ENCODE data around the gene UXS1.

UXS1 gene

DNA sequence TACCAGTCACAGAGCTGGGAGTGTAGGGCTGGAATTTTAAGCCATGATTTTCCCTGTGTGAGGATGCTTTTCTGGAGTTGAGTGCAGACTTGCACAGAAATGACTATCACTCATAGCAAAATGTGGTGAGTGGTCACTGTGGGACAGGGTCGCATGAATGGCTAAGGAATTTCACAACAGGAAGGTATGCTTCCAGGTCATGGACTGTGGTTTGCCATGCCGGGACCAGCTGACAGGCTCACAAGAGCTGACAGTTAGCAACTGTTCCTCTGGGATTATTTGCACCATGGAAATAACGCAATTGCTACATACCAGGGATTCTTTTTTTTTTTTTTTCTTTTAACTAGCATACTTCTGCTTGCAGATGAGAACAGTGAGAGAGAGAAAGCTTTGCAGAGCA, 3.8 kb upstream of the UXS1 start:
- Histone ChIP-seq H3K4me1 (ENCODE audit: insufficient read depth, insufficient read length) (no peaks in the 10 kb centered on the region), H3K36me3 (ENCODE audit: insufficient read depth, insufficient read length, low read length) (no peaks in the 10 kb centered on the region), H3K4me3 (ENCODE audit: insufficient read length, low read depth) (no peak overlapping the region), H3K9ac (ENCODE audit: insufficient read length, low read depth) (no peak overlapping the region), H3K27me3 (ENCODE audit: insufficient read depth, insufficient read length) (peaks cover 15% of the 10 kb centered on the region), H3K9me3 (ENCODE audit: insufficient read depth, low read length) (no peaks in the 10 kb centered on the region)
- TF ChIP-seq ZNF274 (IDR thresholded peaks at IDR 0.05; ENCODE audit: low read depth, low read length) (no peak), YY1 (IDR thresholded peaks at IDR 0.05; ENCODE audit: insufficient read depth, insufficient read length) (no peak), SUZ12 (IDR thresholded peaks at IDR 0.05; ENCODE audit: extremely low read depth, insufficient read depth, insufficient read length) (no peak)
- DNase-seq (ENCODE audit: low read depth, low spot score), result no peak

DNA sequence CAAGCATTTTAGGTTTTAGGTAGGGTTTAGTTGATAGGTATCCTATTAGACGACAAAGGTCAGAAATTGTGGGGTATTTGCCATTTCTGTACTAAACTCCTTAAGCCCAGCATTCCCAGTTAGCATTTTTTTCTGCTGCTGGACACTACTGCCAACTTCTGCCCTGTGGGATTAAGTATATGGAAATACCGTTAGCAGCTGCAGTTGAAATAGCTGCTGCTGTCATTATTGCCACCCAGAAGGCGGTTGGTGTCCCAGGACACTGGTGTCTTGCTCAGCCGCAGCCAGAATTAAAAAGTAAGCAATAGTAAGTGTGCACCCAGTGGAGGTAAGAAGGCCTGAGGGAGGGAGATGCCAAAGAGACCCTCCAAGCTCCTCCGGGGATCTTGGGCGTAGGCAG, 1.9 kb upstream of the UXS1 start:
- no peak for TF ChIP-seq SUZ12 (IDR thresholded peaks at IDR 0.05; ENCODE audit: extremely low read depth, insufficient read depth, insufficient read length)
- TF ChIP-seq YY1 (IDR thresholded peaks at IDR 0.05; ENCODE audit: insufficient read depth, insufficient read length), result no peak
- no peak for TF ChIP-seq ZNF274 (IDR thresholded peaks at IDR 0.05; ENCODE audit: low read depth, low read length)
- Histone ChIP-seq H3K9ac (ENCODE audit: insufficient read length, low read depth) (no peak overlapping the region), H3K4me3 (ENCODE audit: insufficient read length, low read depth) (no peak overlapping the region), H3K4me1 (ENCODE audit: insufficient read depth, insufficient read length) (no peaks in the 10 kb centered on the region), H3K9me3 (ENCODE audit: insufficient read depth, low read length) (no peaks in the 10 kb centered on the region), H3K27me3 (ENCODE audit: insufficient read depth, insufficient read length) (peaks cover 15% of the 10 kb centered on the region), H3K36me3 (ENCODE audit: insufficient read depth, insufficient read length, low read length) (no peaks in the 10 kb centered on the region)
- no peak for DNase-seq (ENCODE audit: low read depth, low spot score)

DNA sequence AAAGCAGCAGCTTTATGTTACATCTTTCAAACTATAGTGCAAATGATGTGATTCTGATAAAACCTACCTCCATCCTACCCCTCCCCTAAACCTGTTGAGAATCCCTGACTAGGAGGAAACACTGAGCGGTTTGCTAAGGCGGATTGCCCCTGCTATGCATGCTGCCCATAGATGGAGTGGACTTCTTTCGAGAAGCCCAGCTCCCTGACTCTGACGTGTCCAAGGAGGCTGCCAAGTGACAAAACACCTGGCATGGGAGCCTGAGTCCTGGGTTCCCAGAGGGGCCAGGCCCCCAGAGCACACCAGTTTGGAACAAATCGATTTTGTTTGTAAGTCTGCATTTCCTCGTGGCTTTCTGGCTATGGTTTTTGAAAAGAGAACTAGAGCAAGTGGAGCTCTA, 1.4 kb upstream of the UXS1 start:
- Histone ChIP-seq H3K36me3 (ENCODE audit: insufficient read depth, insufficient read length, low read length) (no peaks in the 10 kb centered on the region), H3K9ac (ENCODE audit: insufficient read length, low read depth) (no peak overlapping the region), H3K9me3 (ENCODE audit: insufficient read depth, low read length) (no peaks in the 10 kb centered on the region), H3K4me3 (ENCODE audit: insufficient read length, low read depth) (no peak overlapping the region), H3K27me3 (ENCODE audit: insufficient read depth, insufficient read length) (peaks cover 15% of the 10 kb centered on the region), H3K4me1 (ENCODE audit: insufficient read depth, insufficient read length) (no peaks in the 10 kb centered on the region)
- no peak for TF ChIP-seq ZNF274 (IDR thresholded peaks at IDR 0.05; ENCODE audit: low read depth, low read length)
- no peak for TF ChIP-seq SUZ12 (IDR thresholded peaks at IDR 0.05; ENCODE audit: extremely low read depth, insufficient read depth, insufficient read length)
- no peak for TF ChIP-seq YY1 (IDR thresholded peaks at IDR 0.05; ENCODE audit: insufficient read depth, insufficient read length)
- no peak for DNase-seq (ENCODE audit: low read depth, low spot score)

DNA sequence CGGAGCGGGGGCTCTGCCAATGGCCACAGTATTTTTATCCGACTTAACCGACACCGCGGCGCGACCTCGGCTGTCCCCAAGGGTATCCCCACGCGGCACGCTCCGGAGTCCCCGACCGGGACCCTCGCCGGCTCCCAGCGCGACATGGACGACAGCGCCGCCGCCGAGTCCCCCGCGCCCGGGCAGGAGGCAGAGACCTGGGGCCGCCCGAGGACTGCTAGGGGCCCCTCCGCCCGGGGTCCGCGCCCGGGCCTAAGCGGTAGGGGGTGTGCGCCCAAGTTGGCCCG, 468 bp downstream of the UXS1 start:
- DNase-seq (ENCODE audit: low read depth, low spot score), result no peak
- peak overlapping the region; percentile 80 for H3K4me3 ChIP-seq (ENCODE audit: insufficient read length, low read depth)
- no peak for TF ChIP-seq ZNF274 (IDR thresholded peaks at IDR 0.05; ENCODE audit: low read depth, low read length)

DNA sequence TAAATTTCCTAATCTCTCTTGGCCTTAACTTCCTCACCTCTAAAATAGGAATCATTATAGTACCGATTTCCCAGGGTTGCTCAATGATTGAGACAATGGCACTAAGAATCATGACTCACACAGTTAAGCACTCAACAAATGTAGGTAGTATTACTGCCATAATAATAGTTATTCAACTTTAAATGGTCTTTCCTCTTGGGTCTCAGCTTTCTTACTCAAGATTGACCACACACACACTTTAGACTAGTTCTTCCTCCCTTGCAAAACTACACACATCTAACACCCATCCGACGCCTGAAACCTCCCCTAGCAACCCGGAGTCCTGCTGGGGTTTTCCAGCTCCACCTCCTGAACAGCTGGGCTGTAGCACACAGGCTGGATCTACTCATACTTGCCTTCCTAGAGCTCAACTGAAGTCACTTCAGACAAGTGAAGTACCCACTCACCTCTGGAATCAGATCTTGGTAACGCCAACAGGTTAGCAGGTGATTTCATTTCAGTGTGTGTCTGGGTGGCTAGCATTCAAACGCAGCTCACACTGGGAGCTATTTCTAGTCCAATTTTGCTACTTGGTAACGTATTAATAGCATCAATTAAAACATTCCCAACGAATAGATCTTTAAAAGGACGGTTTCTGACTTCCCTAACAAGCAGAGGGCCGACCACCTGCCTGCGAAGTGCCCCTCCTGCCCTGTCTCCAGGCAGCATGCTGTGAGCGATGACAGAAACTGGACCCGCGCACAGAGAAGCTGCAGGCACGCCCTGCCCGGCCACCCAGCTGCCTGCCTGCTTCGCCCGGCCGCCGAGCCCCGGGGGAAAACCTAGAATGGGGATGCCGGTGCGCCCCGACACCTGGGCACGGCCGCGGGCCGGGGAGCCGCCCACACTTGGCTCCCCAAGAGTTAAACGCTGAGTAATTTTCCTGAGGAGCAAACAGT, 1.1 kb downstream of the UXS1 start:
- H3K9ac ChIP-seq (ENCODE audit: insufficient read length, low read depth), result peak overlapping the region; percentile 92
- H3K4me1 ChIP-seq (ENCODE audit: insufficient read depth, insufficient read length), result peaks cover 3% of the 10 kb centered on the region
- H3K4me3 ChIP-seq (ENCODE audit: insufficient read length, low read depth), result peak overlapping the region; percentile 80
- H3K9me3 ChIP-seq (ENCODE audit: insufficient read depth, low read length), result no peaks in the 10 kb centered on the region
- H3K27me3 ChIP-seq (ENCODE audit: insufficient read depth, insufficient read length), result peaks cover 15% of the 10 kb centered on the region
- TF ChIP-seq ZNF274 (IDR thresholded peaks at IDR 0.05; ENCODE audit: low read depth, low read length) (no peak), YY1 (IDR thresholded peaks at IDR 0.05; ENCODE audit: insufficient read depth, insufficient read length) (no peak), SUZ12 (IDR thresholded peaks at IDR 0.05; ENCODE audit: extremely low read depth, insufficient read depth, insufficient read length) (no peak)
- peaks cover 13% of the 10 kb centered on the region for H3K36me3 ChIP-seq (ENCODE audit: insufficient read depth, insufficient read length, low read length)
- DNase-seq (ENCODE audit: low read depth, low spot score), result peak; percentile 22

More for the DNA sequence above, 468 bp downstream of the UXS1 start:
- peaks cover 15% of the 10 kb centered on the region for H3K27me3 ChIP-seq (ENCODE audit: insufficient read depth, insufficient read length)
- peaks cover 9% of the 10 kb centered on the region for H3K36me3 ChIP-seq (ENCODE audit: insufficient read depth, insufficient read length, low read length)
- H3K9me3 ChIP-seq (ENCODE audit: insufficient read depth, low read length), result no peaks in the 10 kb centered on the region
- H3K4me1 ChIP-seq (ENCODE audit: insufficient read depth, insufficient read length), result peaks cover 3% of the 10 kb centered on the region
- H3K9ac ChIP-seq (ENCODE audit: insufficient read length, low read depth), result peak overlapping the region; percentile 92

DNA sequence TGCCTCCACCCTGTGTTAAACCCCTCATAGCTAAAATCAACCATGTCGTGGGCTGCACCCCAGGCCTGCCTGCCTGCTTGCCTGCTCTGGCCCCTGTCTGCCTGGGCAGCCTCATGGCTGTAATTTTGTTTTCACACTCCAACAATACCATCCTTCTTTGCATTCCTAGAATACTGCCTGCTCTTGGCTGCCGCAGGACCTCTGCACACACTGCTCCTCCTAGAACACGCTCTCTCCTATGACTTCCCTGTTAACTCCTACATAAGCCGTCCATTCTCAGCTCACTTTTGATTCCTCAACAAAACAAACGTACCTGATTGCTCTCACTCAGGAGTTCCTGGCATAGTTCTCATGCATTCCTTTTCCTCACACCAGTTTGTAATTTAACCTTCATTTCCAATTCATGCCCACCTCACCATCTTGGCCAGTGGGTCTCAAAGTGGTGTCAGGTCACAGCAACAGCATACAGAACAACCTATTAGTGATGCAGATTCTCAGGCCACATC, 2.5 kb downstream of the UXS1 start:
- Histone ChIP-seq H3K9me3 (ENCODE audit: insufficient read depth, low read length) (no peaks in the 10 kb centered on the region), H3K27me3 (ENCODE audit: insufficient read depth, insufficient read length) (peaks cover 15% of the 10 kb centered on the region), H3K36me3 (ENCODE audit: insufficient read depth, insufficient read length, low read length) (peaks cover 17% of the 10 kb centered on the region), H3K4me3 (ENCODE audit: insufficient read length, low read depth) (no peak overlapping the region), H3K4me1 (ENCODE audit: insufficient read depth, insufficient read length) (peaks cover 3% of the 10 kb centered on the region), H3K9ac (ENCODE audit: insufficient read length, low read depth) (peak overlapping the region; percentile 17)
- no peak for DNase-seq (ENCODE audit: low read depth, low spot score)
- TF ChIP-seq ZNF274 (IDR thresholded peaks at IDR 0.05; ENCODE audit: low read depth, low read length), result no peak
- no peak for TF ChIP-seq SUZ12 (IDR thresholded peaks at IDR 0.05; ENCODE audit: extremely low read depth, insufficient read depth, insufficient read length)
- no peak for TF ChIP-seq YY1 (IDR thresholded peaks at IDR 0.05; ENCODE audit: insufficient read depth, insufficient read length)

DNA sequence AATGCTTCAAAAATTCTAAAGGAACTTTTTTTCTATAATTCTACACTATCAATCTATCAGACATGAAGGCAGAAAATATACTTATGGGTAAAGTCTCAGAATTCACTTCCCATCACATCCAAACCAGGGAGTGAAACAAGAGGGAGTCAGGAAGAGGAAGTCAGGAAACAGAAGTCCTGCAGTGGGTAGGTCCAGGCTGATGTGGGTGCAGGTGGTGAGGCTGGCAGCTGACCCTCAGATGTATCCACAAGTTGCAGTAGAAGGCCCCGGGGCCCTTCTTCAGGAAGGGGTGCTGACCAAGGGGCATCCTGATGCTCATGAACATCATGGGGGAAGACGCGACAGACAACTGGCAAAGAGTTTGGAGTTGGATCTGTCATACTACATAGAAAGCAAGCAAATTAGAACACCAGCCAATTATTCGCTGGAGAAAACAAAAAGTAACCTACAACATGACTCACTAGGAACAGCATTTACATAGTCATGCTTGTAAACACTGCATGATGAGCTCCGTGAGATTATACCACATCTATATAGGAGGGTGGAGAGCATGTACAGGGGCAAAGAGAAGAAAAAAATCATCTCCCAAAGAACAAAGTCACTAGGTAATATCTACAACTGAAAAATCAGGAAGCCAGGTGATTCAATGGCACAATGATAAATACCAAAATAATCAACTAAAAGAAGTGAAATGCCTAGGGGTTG, 4.2 kb downstream of the UXS1 start:
- peaks cover 2% of the 10 kb centered on the region for H3K27me3 ChIP-seq (ENCODE audit: insufficient read depth, insufficient read length)
- TF ChIP-seq ZNF274 (IDR thresholded peaks at IDR 0.05; ENCODE audit: low read depth, low read length), result no peak
- no peak for TF ChIP-seq SUZ12 (IDR thresholded peaks at IDR 0.05; ENCODE audit: extremely low read depth, insufficient read depth, insufficient read length)
- TF ChIP-seq YY1 (IDR thresholded peaks at IDR 0.05; ENCODE audit: insufficient read depth, insufficient read length), result no peak
- peaks cover 3% of the 10 kb centered on the region for H3K4me1 ChIP-seq (ENCODE audit: insufficient read depth, insufficient read length)
- no peak for DNase-seq (ENCODE audit: low read depth, low spot score)
- H3K36me3 ChIP-seq (ENCODE audit: insufficient read depth, insufficient read length, low read length), result peaks cover 17% of the 10 kb centered on the region
- no peaks in the 10 kb centered on the region for H3K9me3 ChIP-seq (ENCODE audit: insufficient read depth, low read length)
- no peak overlapping the region for H3K4me3 ChIP-seq (ENCODE audit: insufficient read length, low read depth)
- H3K9ac ChIP-seq (ENCODE audit: insufficient read length, low read depth), result no peak overlapping the region

All from NT2/D1 (cell line).